ENCODE measurements around the gene ABHD2. TPM values are rescaled to one million over a fixed set of nuclear protein-coding genes. Genes with fewer than 3 reads are reported as not detected.
A peak's percentile ranks its signal among the peaks of the same experiment; 100 is the strongest.

The ABHD2 gene
- total RNA-seq, 1 experiment from 2014 or later, result 29.7 TPM

- Mint-ChIP-seq H3K4me1 (peaks cover 23% of the 10 kb centered on the region), H3K27ac (peak overlapping the region; percentile 83), H3K27me3 (ENCODE audit: low read depth) (no peaks in the 10 kb centered on the region; the same call in 1 of the 2 replicates), H3K4me3 (no peak overlapping the region), H3K36me3 (peaks cover 15% of the 10 kb centered on the region), H3K9me3 (no peaks in the 10 kb centered on the region)
- TF ChIP-seq ZMAT4 (CRISPR knock-in tag; IDR thresholded peaks at IDR 0.05), result no peak
- no peak for TF ChIP-seq ZNF138 (CRISPR knock-in tag; conservative IDR thresholded peaks at IDR 0.05)
- TF ChIP-seq, protein P1, sequence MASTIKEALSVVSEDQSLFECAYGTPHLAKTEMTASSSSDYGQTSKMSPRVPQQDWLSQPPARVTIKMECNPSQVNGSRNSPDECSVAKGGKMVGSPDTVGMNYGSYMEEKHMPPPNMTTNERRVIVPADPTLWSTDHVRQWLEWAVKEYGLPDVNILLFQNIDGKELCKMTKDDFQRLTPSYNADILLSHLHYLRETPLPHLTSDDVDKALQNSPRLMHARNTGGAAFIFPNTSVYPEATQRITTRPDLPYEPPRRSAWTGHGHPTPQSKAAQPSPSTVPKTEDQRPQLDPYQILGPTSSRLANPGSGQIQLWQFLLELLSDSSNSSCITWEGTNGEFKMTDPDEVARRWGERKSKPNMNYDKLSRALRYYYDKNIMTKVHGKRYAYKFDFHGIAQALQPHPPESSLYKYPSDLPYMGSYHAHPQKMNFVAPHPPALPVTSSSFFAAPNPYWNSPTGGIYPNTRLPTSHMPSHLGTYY (CRISPR knock-in tag; IDR thresholded peaks at IDR 0.05), result no peak
- TF ChIP-seq FOXP1 (CRISPR knock-in tag; IDR thresholded peaks at IDR 0.05; ENCODE audit: borderline replicate concordance), result no peak
- no peak for TF ChIP-seq CREB1 (CRISPR knock-in tag; IDR thresholded peaks at IDR 0.05)
- no peak for TF ChIP-seq TEAD4 (CRISPR knock-in tag; IDR thresholded peaks at IDR 0.05)
- no peak for TF ChIP-seq SP1 (CRISPR knock-in tag; conservative IDR thresholded peaks at IDR 0.05)
- TF ChIP-seq USF2 (CRISPR knock-in tag; IDR thresholded peaks at IDR 0.05), result no peak
- TF ChIP-seq, protein P2, sequence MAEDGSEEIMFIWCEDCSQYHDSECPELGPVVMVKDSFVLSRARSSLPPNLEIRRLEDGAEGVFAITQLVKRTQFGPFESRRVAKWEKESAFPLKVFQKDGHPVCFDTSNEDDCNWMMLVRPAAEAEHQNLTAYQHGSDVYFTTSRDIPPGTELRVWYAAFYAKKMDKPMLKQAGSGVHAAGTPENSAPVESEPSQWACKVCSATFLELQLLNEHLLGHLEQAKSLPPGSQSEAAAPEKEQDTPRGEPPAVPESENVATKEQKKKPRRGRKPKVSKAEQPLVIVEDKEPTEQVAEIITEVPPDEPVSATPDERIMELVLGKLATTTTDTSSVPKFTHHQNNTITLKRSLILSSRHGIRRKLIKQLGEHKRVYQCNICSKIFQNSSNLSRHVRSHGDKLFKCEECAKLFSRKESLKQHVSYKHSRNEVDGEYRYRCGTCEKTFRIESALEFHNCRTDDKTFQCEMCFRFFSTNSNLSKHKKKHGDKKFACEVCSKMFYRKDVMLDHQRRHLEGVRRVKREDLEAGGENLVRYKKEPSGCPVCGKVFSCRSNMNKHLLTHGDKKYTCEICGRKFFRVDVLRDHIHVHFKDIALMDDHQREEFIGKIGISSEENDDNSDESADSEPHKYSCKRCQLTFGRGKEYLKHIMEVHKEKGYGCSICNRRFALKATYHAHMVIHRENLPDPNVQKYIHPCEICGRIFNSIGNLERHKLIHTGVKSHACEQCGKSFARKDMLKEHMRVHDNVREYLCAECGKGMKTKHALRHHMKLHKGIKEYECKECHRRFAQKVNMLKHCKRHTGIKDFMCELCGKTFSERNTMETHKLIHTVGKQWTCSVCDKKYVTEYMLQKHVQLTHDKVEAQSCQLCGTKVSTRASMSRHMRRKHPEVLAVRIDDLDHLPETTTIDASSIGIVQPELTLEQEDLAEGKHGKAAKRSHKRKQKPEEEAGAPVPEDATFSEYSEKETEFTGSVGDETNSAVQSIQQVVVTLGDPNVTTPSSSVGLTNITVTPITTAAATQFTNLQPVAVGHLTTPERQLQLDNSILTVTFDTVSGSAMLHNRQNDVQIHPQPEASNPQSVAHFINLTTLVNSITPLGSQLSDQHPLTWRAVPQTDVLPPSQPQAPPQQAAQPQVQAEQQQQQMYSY (CRISPR knock-in tag; IDR thresholded peaks at IDR 0.05), result no peak
- TF ChIP-seq, protein P3, sequence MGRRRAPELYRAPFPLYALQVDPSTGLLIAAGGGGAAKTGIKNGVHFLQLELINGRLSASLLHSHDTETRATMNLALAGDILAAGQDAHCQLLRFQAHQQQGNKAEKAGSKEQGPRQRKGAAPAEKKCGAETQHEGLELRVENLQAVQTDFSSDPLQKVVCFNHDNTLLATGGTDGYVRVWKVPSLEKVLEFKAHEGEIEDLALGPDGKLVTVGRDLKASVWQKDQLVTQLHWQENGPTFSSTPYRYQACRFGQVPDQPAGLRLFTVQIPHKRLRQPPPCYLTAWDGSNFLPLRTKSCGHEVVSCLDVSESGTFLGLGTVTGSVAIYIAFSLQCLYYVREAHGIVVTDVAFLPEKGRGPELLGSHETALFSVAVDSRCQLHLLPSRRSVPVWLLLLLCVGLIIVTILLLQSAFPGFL (CRISPR knock-in tag; IDR thresholded peaks at IDR 0.05; ENCODE audit: borderline replicate concordance), result no peak
- TF ChIP-seq HMGA2 (CRISPR knock-in tag; IDR thresholded peaks at IDR 0.05), result no peak
- no peak for TF ChIP-seq RELA (CRISPR knock-in tag; IDR thresholded peaks at IDR 0.05; ENCODE audit: borderline replicate concordance)
- TF ChIP-seq TCF7 (CRISPR knock-in tag; IDR thresholded peaks at IDR 0.05; ENCODE audit: low read depth), result no peak
- no peak for TF ChIP-seq NFE2L1 (CRISPR knock-in tag; IDR thresholded peaks at IDR 0.05)
- no peak for TF ChIP-seq ZNF121 (CRISPR knock-in tag; IDR thresholded peaks at IDR 0.05)
- DNase-seq (ENCODE audit: low spot score) (no peak), ATAC-seq (peak; percentile 65)
- ChIA-PET CTCF (interaction anchor here (0.8 to 1.0 kb wide), 4 partner anchors 10 to 55 kb away, joined by 3 to 6 read pairs (median 4); no protein-coding TSS in a partner anchor), POLR2A (interaction anchor here (0.7 kb wide), 1 partner anchor 222 kb away, joined by 3 read pairs; no protein-coding TSS in a partner anchor)
Measured at GRCh38 chr15:89122505-89123180, 34.4 kb downstream of the ABHD2 start.

DNA sequence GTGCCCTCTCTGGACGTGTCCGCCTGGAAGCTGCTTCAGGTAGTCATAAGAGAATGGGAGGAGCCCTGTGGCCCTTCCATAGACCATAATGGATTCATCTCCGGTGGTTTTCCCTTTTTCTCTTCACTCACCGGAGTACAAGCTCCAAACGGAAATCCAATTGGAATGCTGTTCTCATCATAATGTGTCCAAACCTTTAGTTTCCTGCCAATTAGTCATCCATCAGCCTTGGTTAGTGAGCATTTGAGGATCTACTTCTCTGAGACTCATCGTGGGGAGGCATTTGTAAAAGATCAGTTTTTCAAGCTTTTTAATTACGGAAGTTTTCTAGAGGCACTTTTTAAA is 34.9 kb downstream of the ABHD2 start:
- CTCF ChIA-PET, result interaction anchor here (0.8 to 1.0 kb wide), 3 partner anchors 10 to 55 kb away, joined by 3 to 6 read pairs (median 3); no protein-coding TSS in a partner anchor
- POLR2A ChIA-PET, result interaction anchor here (0.7 kb wide), 1 partner anchor 222 kb away, joined by 3 read pairs; no protein-coding TSS in a partner anchor
- H3K27ac Mint-ChIP-seq, result 0 out of 2 replicates have a peak overlapping the region, but pooled peaks have one; percentile 21
- H3K4me1 Mint-ChIP-seq, result peaks cover 22% of the 10 kb centered on the region
- no peak overlapping the region for H3K4me3 Mint-ChIP-seq
- no peaks in the 10 kb centered on the region; the same call in 1 of the 2 replicates for H3K27me3 Mint-ChIP-seq (ENCODE audit: low read depth)
- ATAC-seq (no peak), DNase-seq (ENCODE audit: low spot score) (no peak)
- no peaks in the 10 kb centered on the region for H3K9me3 Mint-ChIP-seq
- peaks cover 13% of the 10 kb centered on the region for H3K36me3 Mint-ChIP-seq
- TF ChIP-seq ZBTB21 (CRISPR knock-in tag; IDR thresholded peaks at IDR 0.05; ENCODE audit: borderline replicate concordance) (no peak), NR1H2 (CRISPR knock-in tag; IDR thresholded peaks at IDR 0.05) (no peak), E2F5 (CRISPR knock-in tag; IDR thresholded peaks at IDR 0.05) (no peak), ZNF671 (CRISPR knock-in tag; IDR thresholded peaks at IDR 0.05) (no peak)
- TF ChIP-seq, protein P4, sequence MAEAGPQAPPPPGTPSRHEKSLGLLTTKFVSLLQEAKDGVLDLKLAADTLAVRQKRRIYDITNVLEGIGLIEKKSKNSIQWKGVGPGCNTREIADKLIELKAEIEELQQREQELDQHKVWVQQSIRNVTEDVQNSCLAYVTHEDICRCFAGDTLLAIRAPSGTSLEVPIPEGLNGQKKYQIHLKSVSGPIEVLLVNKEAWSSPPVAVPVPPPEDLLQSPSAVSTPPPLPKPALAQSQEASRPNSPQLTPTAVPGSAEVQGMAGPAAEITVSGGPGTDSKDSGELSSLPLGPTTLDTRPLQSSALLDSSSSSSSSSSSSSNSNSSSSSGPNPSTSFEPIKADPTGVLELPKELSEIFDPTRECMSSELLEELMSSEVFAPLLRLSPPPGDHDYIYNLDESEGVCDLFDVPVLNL (CRISPR knock-in tag; IDR thresholded peaks at IDR 0.05; ENCODE audit: borderline replicate concordance, low read depth), result no peak
